Activated T-cell treated with anti-CD3 and anti-CD28 coated beads, Interleukin-2, amount 50 U/mL, for 4 hours (primary cell): ENCODE measurements around the gene RNU6-1. TPM values are rescaled to one million over a fixed set of nuclear protein-coding genes. Genes with fewer than 3 reads are reported as not detected.

ENCODE experiments used
- ATAC-seq, 2 donors: fragments of 200-7000 bp; cut with Tn5 transposase; one replicate each; pipeline ENCODE4 v1.10.0; 2021
- DNase-seq: peaks from one replicate; pipeline ENCODE4 v3.0.0-alpha.2; 2020
- H3K27me3 Mint-ChIP-seq: one replicate; pipeline ENCODE4 v1.8.0; 2021; ENCODE audit warnings: low read depth, mixed read lengths
- H3K36me3 Mint-ChIP-seq: one replicate; pipeline ENCODE4 v1.8.0; 2022; ENCODE audit warnings: mixed read lengths; ENCODE audit not compliant: insufficient read depth
- H3K4me1 Mint-ChIP-seq: one replicate; pipeline ENCODE4 v1.8.0; 2021; ENCODE audit warnings: low read depth, mixed read lengths
- H3K4me3 Mint-ChIP-seq: one replicate; pipeline ENCODE4 v1.8.0; 2021; ENCODE audit warnings: mild to moderate bottlenecking, moderate library complexity, mixed read lengths
- H3K9me3 Mint-ChIP-seq: one replicate; pipeline ENCODE4 v1.8.0; 2021; ENCODE audit warnings: mixed read lengths
- total RNA-seq, 3 donors: library from RNA; stranded (reverse); gene quantifications; one replicate each; pipeline ENCODE4 v1.2.1, GENCODE V29; 2021

RNU6-1 gene
- total RNA-seq, 3 donors from 2014 or later = not detected

GRCh38 chr15:67869701-67870100 lies 29.9 kb upstream of the RNU6-1 start:
- Mint-ChIP-seq H3K4me3 (no peak overlapping the region), H3K9me3 (peaks cover 16% of the 10 kb centered on the region), H3K27me3 (peaks cover 17% of the 10 kb centered on the region), H3K4me1 (peaks cover 4% of the 10 kb centered on the region), H3K36me3 (no peaks in the 10 kb centered on the region)
- no peak for ATAC-seq
- DNase-seq = no peak

GRCh38 chr15:67865766-67866165 lies 25.9 kb upstream of the RNU6-1 start:
- Mint-ChIP-seq H3K4me3 (no peak overlapping the region), H3K36me3 (no peaks in the 10 kb centered on the region), H3K27me3 (peaks cover 11% of the 10 kb centered on the region), H3K9me3 (peaks cover under 1% of the 10 kb centered on the region), H3K4me1 (peaks cover 6% of the 10 kb centered on the region)
- DNase-seq (no peak), ATAC-seq (no peak)

DNA sequence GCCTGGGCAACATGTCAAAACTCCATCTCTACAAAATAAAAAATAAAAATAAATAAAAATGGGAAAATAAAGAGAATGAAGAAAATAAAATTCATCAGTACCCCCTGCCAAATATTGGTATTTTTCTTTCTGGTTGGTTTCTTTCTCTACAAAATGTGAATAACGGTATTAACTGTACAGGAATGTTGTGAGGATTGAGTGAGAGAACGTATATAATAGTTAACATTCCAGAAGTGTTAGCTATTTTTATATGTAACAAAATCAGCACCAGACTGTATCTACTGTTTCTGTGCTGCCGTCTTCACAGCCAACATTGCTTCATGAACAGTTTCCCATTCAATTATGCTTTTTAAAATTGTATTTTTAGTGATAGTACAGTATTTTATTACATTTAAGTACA lies 25.5 kb upstream of the RNU6-1 start:
- H3K9me3 Mint-ChIP-seq = no peaks in the 10 kb centered on the region
- ATAC-seq = no peak
- no peak overlapping the region for H3K4me3 Mint-ChIP-seq
- no peaks in the 10 kb centered on the region for H3K36me3 Mint-ChIP-seq
- DNase-seq = no peak
- H3K27me3 Mint-ChIP-seq = peaks cover 8% of the 10 kb centered on the region
- H3K4me1 Mint-ChIP-seq = peaks cover 6% of the 10 kb centered on the region

GRCh38 chr15:67863442-67863987 lies 23.7 kb upstream of the RNU6-1 start:
- peak overlapping the region; percentile 58 for H3K4me3 Mint-ChIP-seq
- H3K9me3 Mint-ChIP-seq = no peaks in the 10 kb centered on the region
- H3K4me1 Mint-ChIP-seq = peaks cover 3% of the 10 kb centered on the region
- DNase-seq = peak; percentile 66
- no peaks in the 10 kb centered on the region for H3K36me3 Mint-ChIP-seq
- ATAC-seq = peak; percentile 99
- H3K27me3 Mint-ChIP-seq = peaks cover 10% of the 10 kb centered on the region

GRCh38 chr15:67862750-67863441 lies 23.1 kb upstream of the RNU6-1 start:
- DNase-seq = no peak
- Mint-ChIP-seq H3K9me3 (no peaks in the 10 kb centered on the region), H3K4me1 (peaks cover 3% of the 10 kb centered on the region), H3K36me3 (no peaks in the 10 kb centered on the region), H3K27me3 (peaks cover 10% of the 10 kb centered on the region), H3K4me3 (peak overlapping the region; percentile 8)
- peak in 1 of 2 donors; percentile 6 for ATAC-seq

DNA sequence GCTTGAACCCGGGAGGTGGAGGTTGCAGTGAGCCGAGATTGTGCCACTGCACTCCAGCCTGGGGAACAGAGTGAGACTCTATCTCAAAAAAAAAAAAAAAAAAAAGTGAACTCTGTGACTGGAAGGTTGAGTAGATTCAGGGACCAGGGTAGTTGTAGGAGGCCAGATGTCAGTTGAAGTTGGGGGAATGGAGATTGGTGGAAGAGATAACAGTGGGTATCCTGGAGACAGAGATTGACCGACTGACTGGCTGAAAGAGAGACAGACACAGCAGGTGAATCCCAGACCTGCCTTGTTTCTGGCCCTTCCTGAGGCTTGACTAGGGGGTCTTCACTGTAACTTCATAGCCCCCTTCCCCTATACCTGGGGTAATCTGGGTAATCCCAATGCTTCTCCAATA lies 22.1 kb upstream of the RNU6-1 start:
- DNase-seq (no peak), ATAC-seq (no peak)
- Mint-ChIP-seq H3K9me3 (no peaks in the 10 kb centered on the region), H3K27me3 (peaks cover 10% of the 10 kb centered on the region), H3K4me3 (no peak overlapping the region), H3K4me1 (peaks cover 3% of the 10 kb centered on the region), H3K36me3 (no peaks in the 10 kb centered on the region)

GRCh38 chr15:67859331-67859946 lies 19.6 kb upstream of the RNU6-1 start:
- Mint-ChIP-seq H3K9me3 (no peaks in the 10 kb centered on the region), H3K4me1 (peaks cover 6% of the 10 kb centered on the region), H3K4me3 (no peak overlapping the region), H3K36me3 (no peaks in the 10 kb centered on the region), H3K27me3 (peaks cover 4% of the 10 kb centered on the region)
- DNase-seq = no peak
- no peak for ATAC-seq

DNA sequence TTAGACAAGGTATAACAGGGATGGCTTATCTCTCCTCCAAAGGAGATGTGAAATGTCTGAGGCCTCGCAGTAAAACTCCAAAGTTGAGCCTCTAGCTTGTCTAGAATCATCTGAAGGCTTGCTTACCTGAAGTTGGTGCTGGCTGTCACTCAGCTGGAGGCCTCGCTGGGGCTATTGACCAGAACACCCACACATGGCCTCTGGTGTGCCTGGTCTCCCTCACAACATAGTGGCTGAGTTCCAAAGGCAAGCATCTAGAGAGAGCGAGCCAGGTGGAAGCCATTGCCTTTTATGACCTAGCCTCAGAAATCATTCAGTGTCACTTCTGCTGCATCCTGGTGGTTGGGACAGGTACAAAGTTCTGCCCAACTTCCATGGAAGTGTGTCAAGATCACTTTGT lies 17.4 kb upstream of the RNU6-1 start:
- Mint-ChIP-seq H3K27me3 (peaks cover 7% of the 10 kb centered on the region), H3K4me1 (peaks cover 4% of the 10 kb centered on the region), H3K4me3 (no peak overlapping the region), H3K9me3 (no peaks in the 10 kb centered on the region), H3K36me3 (no peaks in the 10 kb centered on the region)
- DNase-seq (no peak), ATAC-seq (no peak)

DNA sequence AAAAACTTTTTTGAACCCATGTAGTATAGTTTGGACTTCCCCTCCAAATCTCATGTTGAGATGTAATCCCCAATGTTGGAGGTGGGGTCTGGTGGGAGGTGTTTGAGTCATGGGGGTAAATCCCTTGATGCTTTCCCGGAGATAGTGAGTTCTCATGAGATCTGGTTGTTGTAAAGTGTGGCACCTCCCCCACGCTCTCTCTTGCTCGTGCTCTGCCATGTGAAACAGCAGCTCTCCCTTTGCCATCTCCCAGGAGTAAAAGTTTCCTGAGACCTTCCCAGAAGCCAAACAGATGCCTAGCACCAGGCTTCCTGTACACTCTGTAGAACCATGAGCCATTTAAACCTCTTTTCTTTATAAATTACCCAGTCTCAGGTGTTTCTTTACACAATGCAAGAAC lies 16.0 kb upstream of the RNU6-1 start:
- H3K4me1 Mint-ChIP-seq = peaks cover 4% of the 10 kb centered on the region
- DNase-seq (no peak), ATAC-seq (peak in 1 of 2 donors; percentile 48)
- H3K4me3 Mint-ChIP-seq = no peak overlapping the region
- H3K9me3 Mint-ChIP-seq = no peaks in the 10 kb centered on the region
- H3K36me3 Mint-ChIP-seq = no peaks in the 10 kb centered on the region
- peaks cover 7% of the 10 kb centered on the region for H3K27me3 Mint-ChIP-seq

DNA sequence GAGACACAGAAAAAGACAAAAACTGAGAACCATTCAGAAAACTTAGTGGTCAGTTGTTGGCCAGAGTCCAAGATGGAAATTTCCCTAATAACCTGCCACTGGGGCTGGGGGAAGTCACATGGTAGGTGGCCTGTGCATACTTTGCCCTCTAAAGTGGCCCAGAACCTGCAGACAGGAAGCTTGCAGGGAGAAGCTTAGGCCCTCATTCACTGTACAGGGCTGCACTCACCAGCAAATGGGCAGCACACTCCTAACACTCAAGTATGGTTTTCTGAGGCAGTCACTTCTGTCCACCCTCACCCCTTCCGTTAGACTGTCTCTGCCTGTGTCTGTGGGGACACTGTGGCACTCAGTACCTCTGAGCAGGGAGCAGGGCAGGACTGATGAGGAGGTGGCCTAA lies 14.5 kb upstream of the RNU6-1 start:
- Mint-ChIP-seq H3K4me1 (peaks cover 4% of the 10 kb centered on the region), H3K27me3 (peaks cover 10% of the 10 kb centered on the region), H3K9me3 (no peaks in the 10 kb centered on the region), H3K36me3 (no peaks in the 10 kb centered on the region), H3K4me3 (no peak overlapping the region)
- ATAC-seq (no peak), DNase-seq (no peak)

- no peaks in the 10 kb centered on the region for H3K9me3 Mint-ChIP-seq
- no peak for ATAC-seq
- H3K36me3 Mint-ChIP-seq = no peaks in the 10 kb centered on the region
- no peak for DNase-seq
- H3K27me3 Mint-ChIP-seq = peaks cover 8% of the 10 kb centered on the region
- H3K4me1 Mint-ChIP-seq = peaks cover 4% of the 10 kb centered on the region
- no peak overlapping the region for H3K4me3 Mint-ChIP-seq
These were observed 13.6 kb upstream of the RNU6-1 start for GRCh38 chr15:67853454-67853853.

GRCh38 chr15:67852418-67852817 lies 12.6 kb upstream of the RNU6-1 start:
- no peak for DNase-seq
- no peaks in the 10 kb centered on the region for H3K9me3 Mint-ChIP-seq
- peaks cover 8% of the 10 kb centered on the region for H3K27me3 Mint-ChIP-seq
- no peaks in the 10 kb centered on the region for H3K36me3 Mint-ChIP-seq
- no peak overlapping the region for H3K4me3 Mint-ChIP-seq
- no peak for ATAC-seq
- H3K4me1 Mint-ChIP-seq = peaks cover 4% of the 10 kb centered on the region

DNA sequence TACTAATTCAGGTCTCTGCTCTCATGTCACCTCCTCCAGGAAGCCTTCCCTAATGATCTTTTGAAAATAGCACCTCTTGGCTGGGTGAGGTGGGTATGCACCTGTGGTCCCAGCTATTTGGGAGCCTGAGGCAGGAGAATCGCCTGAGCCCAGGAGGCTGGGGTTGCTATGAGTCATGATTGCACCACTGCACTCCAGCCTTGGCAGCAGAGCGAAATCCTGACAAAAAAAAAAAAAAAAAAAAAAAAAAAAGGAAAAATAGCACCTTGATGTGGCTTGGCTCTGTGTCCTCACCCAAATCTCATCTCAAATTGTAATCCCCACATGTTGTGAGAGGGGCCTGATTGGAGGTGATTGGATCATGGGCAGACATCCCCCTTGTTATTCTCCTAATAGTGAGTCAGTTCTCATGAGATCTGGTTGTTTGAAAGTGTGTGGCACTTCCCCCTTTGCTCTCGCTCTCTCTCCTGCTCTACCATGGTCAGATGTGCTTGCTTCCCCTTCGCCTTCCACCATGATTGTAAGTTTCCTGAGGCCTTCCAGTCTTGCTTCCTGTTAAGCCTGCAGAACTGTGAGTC lies 11.2 kb upstream of the RNU6-1 start:
- Mint-ChIP-seq H3K4me3 (no peak overlapping the region), H3K27me3 (peaks cover 8% of the 10 kb centered on the region), H3K36me3 (no peaks in the 10 kb centered on the region), H3K9me3 (no peaks in the 10 kb centered on the region), H3K4me1 (peaks cover 2% of the 10 kb centered on the region)
- DNase-seq (no peak), ATAC-seq (no peak)

GRCh38 chr15:67850336-67850735 lies 10.5 kb upstream of the RNU6-1 start:
- no peak for ATAC-seq
- peaks cover 8% of the 10 kb centered on the region for H3K27me3 Mint-ChIP-seq
- H3K4me1 Mint-ChIP-seq = no peaks in the 10 kb centered on the region
- H3K9me3 Mint-ChIP-seq = no peaks in the 10 kb centered on the region
- no peak overlapping the region for H3K4me3 Mint-ChIP-seq
- no peaks in the 10 kb centered on the region for H3K36me3 Mint-ChIP-seq
- no peak for DNase-seq

GRCh38 chr15:67849538-67849937 lies 9.7 kb upstream of the RNU6-1 start:
- no peaks in the 10 kb centered on the region for H3K9me3 Mint-ChIP-seq
- no peaks in the 10 kb centered on the region for H3K4me1 Mint-ChIP-seq
- no peaks in the 10 kb centered on the region for H3K36me3 Mint-ChIP-seq
- H3K27me3 Mint-ChIP-seq = peaks cover 8% of the 10 kb centered on the region
- no peak overlapping the region for H3K4me3 Mint-ChIP-seq
- ATAC-seq (no peak), DNase-seq (no peak)
